ENCODE data around the gene GMDS. TPM values are rescaled to one million over a fixed set of nuclear protein-coding genes. Genes with fewer than 3 reads are reported as not detected.

GMDS gene
- total and polyA plus RNA-seq, 5 experiments from 2014 or later: 11.4 to 25.0 (median 22.3) TPM

- POLR2A ChIA-PET: interaction anchor here (0.7 kb wide), 1 partner anchor 331 kb away, joined by 4 read pairs; no protein-coding TSS in a partner anchor
- Mint-ChIP-seq H3K4me1 (peaks cover 10 to 19% (median 12%) of the 10 kb centered on the region in 4 donors), H3K27me3 (no peaks in the 10 kb centered on the region), H3K27ac (no peak overlapping the region), H3K36me3 (peaks cover 0 to 3% (median 0%) of the 10 kb centered on the region in 3 donors), H3K4me3 (no peak overlapping the region), H3K9me3 (no peaks in the 10 kb centered on the region)
- no peak for ATAC-seq
- no peak for DNase-seq
Observed at GRCh38 chr6:2192976-2193375, 52.4 kb downstream of the GMDS start.

- POLR2A ChIA-PET: no interaction called here
- no peak for ATAC-seq
- no peaks in the 10 kb centered on the region for H3K27me3 Mint-ChIP-seq
- H3K36me3 Mint-ChIP-seq: peaks cover 0 to 3% (median 0%) of the 10 kb centered on the region in 3 donors
- H3K4me3 Mint-ChIP-seq: no peak overlapping the region
- H3K27ac Mint-ChIP-seq: no peak overlapping the region
- no peak for DNase-seq
- no peaks in the 10 kb centered on the region for H3K9me3 Mint-ChIP-seq
- H3K4me1 Mint-ChIP-seq: peaks cover 9 to 21% (median 17%) of the 10 kb centered on the region in 4 donors
Observed at GRCh38 chr6:2191390-2191740, 54.0 kb downstream of the GMDS start.

DNA sequence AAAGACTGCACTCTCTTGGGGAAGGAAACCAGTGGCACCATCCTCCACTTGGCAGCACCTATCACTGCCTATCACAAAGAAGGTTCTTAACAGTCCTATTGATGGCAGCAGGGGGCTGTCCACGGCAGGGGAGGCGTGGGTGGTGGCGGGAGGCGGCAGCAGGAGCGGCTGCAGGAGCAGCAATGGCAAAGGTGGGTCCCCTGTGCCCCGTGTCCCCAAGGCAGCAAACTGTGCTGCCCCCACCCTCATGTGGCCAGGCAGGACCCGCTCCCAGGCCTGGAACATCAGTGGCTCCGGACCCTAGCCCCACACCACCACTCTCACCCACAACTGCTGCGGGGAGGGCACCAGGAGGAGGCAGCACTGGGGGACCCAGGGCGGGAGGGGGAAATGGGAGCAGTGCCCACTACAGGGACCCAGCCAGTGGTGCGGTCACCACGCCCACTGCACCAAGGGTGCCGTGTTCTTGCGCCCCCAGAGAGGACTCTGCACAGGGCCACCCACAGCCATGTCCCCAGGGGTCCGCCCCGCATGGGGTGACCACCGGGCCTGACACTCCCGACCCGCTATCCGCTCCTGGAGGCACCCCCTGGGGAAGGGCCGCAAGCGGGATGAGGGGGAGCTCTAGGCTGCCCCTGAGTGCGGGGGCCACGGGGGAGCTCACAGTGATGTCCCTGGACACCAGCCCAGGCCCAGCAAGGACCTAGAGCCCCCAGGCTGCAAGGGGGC lies 54.6 kb downstream of the GMDS start:
- ATAC-seq: no peak
- Mint-ChIP-seq H3K4me3 (no peak overlapping the region), H3K36me3 (peaks cover 0 to 3% (median 0%) of the 10 kb centered on the region in 3 donors), H3K27ac (no peak overlapping the region), H3K9me3 (no peaks in the 10 kb centered on the region), H3K4me1 (peaks cover 9 to 18% (median 15%) of the 10 kb centered on the region in 4 donors), H3K27me3 (no peaks in the 10 kb centered on the region)
- DNase-seq: no peak
- POLR2A ChIA-PET: no interaction called here

- Mint-ChIP-seq H3K4me1 (peaks cover 13 to 18% (median 15%) of the 10 kb centered on the region in 4 donors), H3K4me3 (no peak overlapping the region), H3K27me3 (no peaks in the 10 kb centered on the region), H3K9me3 (no peaks in the 10 kb centered on the region), H3K27ac (peak overlapping the region in 1 of 10 donors; percentile 65), H3K36me3 (peaks cover 0 to under 1% (median 0%) of the 10 kb centered on the region in 3 donors)
- POLR2A ChIA-PET: no interaction called here
- ATAC-seq: no peak
- DNase-seq: no peak
Observed at GRCh38 chr6:2188856-2189384, 56.5 kb downstream of the GMDS start.

DNA sequence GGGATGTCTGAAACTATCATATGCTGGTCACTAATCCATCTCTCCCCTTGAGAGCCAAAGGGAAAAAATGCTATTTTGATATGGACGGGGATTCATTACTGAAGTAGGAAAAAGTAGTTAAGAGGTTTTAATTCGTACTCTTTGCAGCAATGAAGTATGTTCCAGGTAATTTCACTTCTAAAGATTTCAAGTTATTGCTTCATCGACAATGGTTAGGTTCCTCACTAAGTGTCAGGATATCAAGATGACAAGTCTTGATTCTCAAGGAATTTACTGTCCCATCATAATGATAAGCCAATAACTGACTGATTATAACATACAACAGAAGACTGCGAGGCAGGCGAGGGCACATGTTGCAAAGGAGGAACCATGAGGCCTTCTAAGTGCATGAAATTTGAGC lies 57.0 kb downstream of the GMDS start:
- H3K4me1 Mint-ChIP-seq: peaks cover 13 to 18% (median 15%) of the 10 kb centered on the region in 4 donors
- ATAC-seq (no peak), DNase-seq (no peak)
- peak overlapping the region in 1 of 10 donors; percentile 65 for H3K27ac Mint-ChIP-seq
- H3K9me3 Mint-ChIP-seq: no peaks in the 10 kb centered on the region
- no peaks in the 10 kb centered on the region for H3K36me3 Mint-ChIP-seq
- no peak overlapping the region for H3K4me3 Mint-ChIP-seq
- H3K27me3 Mint-ChIP-seq: no peaks in the 10 kb centered on the region
- POLR2A ChIA-PET: no interaction called here

GRCh38 chr6:2187826-2188225 lies 57.6 kb downstream of the GMDS start:
- ATAC-seq (no peak), DNase-seq (no peak)
- H3K36me3 Mint-ChIP-seq: no peaks in the 10 kb centered on the region
- no peaks in the 10 kb centered on the region for H3K27me3 Mint-ChIP-seq
- H3K4me3 Mint-ChIP-seq: no peak overlapping the region
- no peaks in the 10 kb centered on the region for H3K9me3 Mint-ChIP-seq
- H3K4me1 Mint-ChIP-seq: peaks cover 13 to 18% (median 16%) of the 10 kb centered on the region in 4 donors
- POLR2A ChIA-PET: no interaction called here
- no peak overlapping the region for H3K27ac Mint-ChIP-seq

GRCh38 chr6:2186516-2186915 lies 58.9 kb downstream of the GMDS start:
- DNase-seq (no peak), ATAC-seq (no peak)
- Mint-ChIP-seq H3K4me1 (peaks cover 16 to 22% (median 18%) of the 10 kb centered on the region in 4 donors), H3K4me3 (no peak overlapping the region), H3K27ac (no peak overlapping the region), H3K27me3 (no peaks in the 10 kb centered on the region), H3K9me3 (no peaks in the 10 kb centered on the region), H3K36me3 (no peaks in the 10 kb centered on the region)
- POLR2A ChIA-PET: no interaction called here

DNA sequence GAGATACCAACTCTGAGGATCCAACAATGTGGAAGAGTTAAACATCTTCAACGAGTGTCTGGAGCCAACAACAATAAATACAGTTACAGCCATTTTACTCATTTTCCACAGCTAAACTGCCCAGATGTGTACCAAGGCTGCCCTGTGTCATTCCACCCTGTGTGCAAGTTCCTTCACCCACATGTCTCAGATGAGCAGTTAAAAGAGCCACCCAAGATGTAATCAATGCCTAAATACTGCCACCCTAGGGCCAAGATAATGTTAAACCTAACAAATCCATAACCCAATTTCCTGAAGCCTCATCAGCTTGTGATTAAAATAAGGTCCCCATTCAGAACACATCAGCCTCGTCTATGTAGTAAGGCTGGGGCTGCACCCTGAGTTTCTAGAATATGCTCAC lies 59.9 kb downstream of the GMDS start:
- Mint-ChIP-seq H3K27ac (no peak overlapping the region), H3K4me3 (no peak overlapping the region), H3K9me3 (no peaks in the 10 kb centered on the region), H3K36me3 (peaks cover 0 to 4% (median 3%) of the 10 kb centered on the region in 3 donors), H3K4me1 (peaks cover 16 to 27% (median 20%) of the 10 kb centered on the region in 4 donors), H3K27me3 (no peaks in the 10 kb centered on the region)
- no peak for ATAC-seq
- no peak for DNase-seq
- POLR2A ChIA-PET: no interaction called here

DNA sequence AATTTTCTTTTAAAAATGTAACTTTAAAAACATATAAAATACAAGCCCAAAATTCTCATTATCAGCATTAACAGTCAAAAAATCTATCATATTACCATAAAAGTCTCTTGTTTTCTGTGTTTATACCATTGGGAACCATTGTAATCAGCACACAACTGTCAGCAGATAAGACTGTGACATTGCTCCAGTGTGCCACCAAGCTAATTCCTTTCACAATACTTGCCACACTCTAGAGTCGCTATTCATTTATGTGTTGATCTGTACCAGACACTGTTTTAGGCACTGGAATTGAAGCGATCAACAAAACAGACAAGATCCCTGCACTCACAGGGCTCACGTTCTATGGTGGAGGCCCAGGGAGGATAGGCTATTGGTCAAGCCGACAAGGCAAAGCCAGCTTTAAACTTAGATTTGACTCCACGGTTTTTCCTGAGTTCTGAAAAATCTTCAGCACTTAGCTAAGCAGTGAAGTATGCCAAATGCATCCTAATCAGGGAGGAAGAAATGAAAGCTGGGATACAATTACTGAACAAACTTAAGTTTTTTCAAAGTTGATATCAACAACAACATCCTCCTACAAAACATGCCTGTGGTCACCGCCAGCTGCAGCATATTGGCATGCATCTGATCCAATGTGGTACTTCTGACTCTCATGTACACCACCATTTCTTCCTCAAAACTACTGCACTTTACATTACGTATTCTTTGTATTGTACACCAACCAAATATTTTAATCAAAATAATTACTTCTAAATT lies 60.5 kb downstream of the GMDS start:
- no peaks in the 10 kb centered on the region for H3K9me3 Mint-ChIP-seq
- H3K4me3 Mint-ChIP-seq: no peak overlapping the region
- no peaks in the 10 kb centered on the region for H3K27me3 Mint-ChIP-seq
- POLR2A ChIA-PET: no interaction called here
- ATAC-seq (no peak), DNase-seq (no peak)
- H3K4me1 Mint-ChIP-seq: peaks cover 16 to 27% (median 19%) of the 10 kb centered on the region in 4 donors
- H3K27ac Mint-ChIP-seq: no peak overlapping the region
- peaks cover 0 to 4% (median 3%) of the 10 kb centered on the region in 3 donors for H3K36me3 Mint-ChIP-seq

DNA sequence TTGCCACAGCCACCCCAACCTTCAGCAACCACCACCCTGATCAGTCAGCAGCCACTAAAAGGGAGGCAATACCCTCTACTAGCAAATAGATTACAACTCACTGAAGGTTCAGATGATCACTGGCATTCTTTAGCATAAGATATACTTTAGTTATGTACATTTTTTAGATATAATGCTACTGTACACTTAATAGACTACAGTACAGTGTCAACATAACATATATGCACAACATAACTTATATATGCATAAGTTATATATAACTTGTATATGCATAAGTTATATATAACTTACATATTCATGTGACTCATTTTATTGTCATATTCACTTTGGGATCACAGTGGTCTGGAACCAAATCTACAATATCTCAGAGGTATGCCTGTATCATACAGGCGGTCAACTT lies 61.7 kb downstream of the GMDS start:
- DNase-seq (no peak), ATAC-seq (no peak)
- H3K27me3 Mint-ChIP-seq: no peaks in the 10 kb centered on the region
- POLR2A ChIA-PET: no interaction called here
- H3K27ac Mint-ChIP-seq: no peak overlapping the region
- H3K9me3 Mint-ChIP-seq: peaks cover 0 to 5% (median 2%) of the 10 kb centered on the region in 9 donors
- H3K4me1 Mint-ChIP-seq: peaks cover 9 to 22% (median 14%) of the 10 kb centered on the region in 4 donors
- H3K36me3 Mint-ChIP-seq: peaks cover 0 to 6% (median 4%) of the 10 kb centered on the region in 3 donors
- no peak overlapping the region for H3K4me3 Mint-ChIP-seq

- Mint-ChIP-seq H3K9me3 (peaks cover 0 to 8% (median 4%) of the 10 kb centered on the region in 9 donors), H3K4me3 (no peak overlapping the region), H3K4me1 (peaks cover 7 to 16% (median 11%) of the 10 kb centered on the region in 4 donors), H3K27me3 (no peaks in the 10 kb centered on the region), H3K36me3 (peaks cover 0 to 11% (median 7%) of the 10 kb centered on the region in 3 donors), H3K27ac (no peak overlapping the region)
- POLR2A ChIA-PET: no interaction called here
- no peak for DNase-seq
- ATAC-seq: no peak
Observed at GRCh38 chr6:2183246-2183645, 62.2 kb downstream of the GMDS start.

DNA sequence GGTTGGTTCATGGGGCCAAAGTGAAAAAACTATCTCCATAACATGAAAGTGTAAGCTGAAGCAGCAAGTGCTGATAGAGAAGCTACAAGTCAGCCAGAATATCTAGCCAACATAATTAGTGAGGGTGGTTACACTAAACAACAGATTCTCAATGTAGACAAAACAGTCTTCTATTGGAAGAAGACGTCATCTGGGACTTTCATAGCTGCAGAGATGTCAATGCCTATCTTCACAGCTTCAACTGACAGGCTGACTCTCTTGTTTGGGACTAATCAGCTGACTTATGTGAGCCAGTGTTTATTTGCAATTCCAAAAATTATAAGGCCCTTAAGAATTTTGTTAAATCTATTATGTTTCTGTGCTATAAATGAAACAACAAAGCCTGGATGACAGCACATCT lies 63.2 kb downstream of the GMDS start:
- H3K27me3 Mint-ChIP-seq: no peaks in the 10 kb centered on the region
- POLR2A ChIA-PET: no interaction called here
- ATAC-seq (no peak), DNase-seq (no peak)
- H3K4me3 Mint-ChIP-seq: no peak overlapping the region
- H3K9me3 Mint-ChIP-seq: peaks cover 1 to 17% (median 13%) of the 10 kb centered on the region in 9 donors
- peaks cover 6 to 17% (median 17%) of the 10 kb centered on the region in 3 donors for H3K36me3 Mint-ChIP-seq
- no peak overlapping the region for H3K27ac Mint-ChIP-seq
- peaks cover 5 to 21% (median 12%) of the 10 kb centered on the region in 4 donors for H3K4me1 Mint-ChIP-seq

DNA sequence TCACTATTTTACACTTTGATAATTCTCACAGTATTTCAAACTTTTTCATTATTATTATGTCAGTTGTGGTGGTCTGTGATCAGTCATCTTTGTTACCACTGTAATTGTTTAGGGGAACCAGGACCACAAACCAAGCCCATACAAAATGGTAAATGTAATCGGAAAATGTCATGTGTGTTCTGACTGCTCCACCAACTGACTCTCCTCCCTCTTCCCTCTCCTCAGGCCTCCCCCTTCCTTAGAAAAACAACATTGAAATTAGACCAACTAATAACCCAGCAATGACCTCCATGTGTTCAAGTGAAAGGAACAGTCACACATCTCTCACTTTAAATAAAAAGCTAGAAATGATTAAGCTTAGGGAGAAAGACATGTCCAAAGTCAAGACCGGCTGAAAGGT lies 63.8 kb downstream of the GMDS start:
- Mint-ChIP-seq H3K27ac (peak overlapping the region in 1 of 10 donors; percentile 2), H3K4me3 (no peak overlapping the region), H3K36me3 (peaks cover 6 to 22% (median 17%) of the 10 kb centered on the region in 3 donors), H3K27me3 (no peaks in the 10 kb centered on the region), H3K4me1 (peaks cover 4 to 24% (median 16%) of the 10 kb centered on the region in 4 donors), H3K9me3 (peaks cover 1 to 22% (median 13%) of the 10 kb centered on the region in 9 donors)
- no peak for DNase-seq
- no peak for ATAC-seq
- POLR2A ChIA-PET: no interaction called here

Data from naive thymus-derived CD8-positive, alpha-beta T cell (primary cell).